IMR-90 (cell line): Measurements from ENCODE around the gene STKLD1. TPM values are rescaled to one million over a fixed set of nuclear protein-coding genes. Genes with fewer than 3 reads are reported as not detected.

Experiments
- ATAC-seq: fragments of 200-7000 bp; cut with Tn5 transposase; 2 replicates; pipeline ENCODE4 v1.9.1; 2020; ENCODE audit warnings: low read depth, mild to moderate bottlenecking, moderate library complexity
- BruUV-seq: library from RNA; stranded (reverse); fragments of 400-500 nt; replicated peaks from 2 replicates; lab custom pipeline; 2021; lab: Mats Ljungman, UMichigan
- CTCF ChIA-PET: fragments of 300-600 bp; formaldehyde crosslinking; extraction: SDS; loops from one replicate; lab custom pipeline; 2021; ENCODE audit warnings: antibody characterized with exemption; lab: Yijun Ruan, JAX
- POLR2A ChIA-PET: fragments of 300-600 bp; sonication (Branson Sonifier 250); formaldehyde crosslinking; loops from one replicate; lab custom pipeline; 2022; ENCODE audit warnings: antibody characterized with exemption; ENCODE audit not compliant: unreplicated experiment; lab: Charles Lee
- DNase-seq: peaks from one replicate; pipeline ENCODE4 v3.0.0; 2013
- H2AFZ ChIP-seq: replicated peaks from 2 replicates; pipeline ENCODE3; 2013; ENCODE audit warnings: low read length, mild to moderate bottlenecking; ENCODE audit not compliant: poor library complexity
- H2AK5ac ChIP-seq: 2 replicates; pipeline ENCODE4 v1.6.1; 2013; ENCODE audit warnings: low read depth, low read length, inconsistent platforms
- H2AK9ac ChIP-seq: replicated peaks from 2 replicates; pipeline ENCODE3; 2013; ENCODE audit warnings: mild to moderate bottlenecking, low read depth, low read length, moderate library complexity; ENCODE audit not compliant: poor library complexity
- H2BK120ac ChIP-seq: 2 replicates; pipeline ENCODE4 v1.6.1; 2013; ENCODE audit warnings: low read depth, low read length, inconsistent platforms
- H2BK15ac ChIP-seq: 3 replicates; pipeline ENCODE4 v1.6.1; 2013; ENCODE audit warnings: low read depth, low read length, inconsistent platforms
- H2BK20ac ChIP-seq: 2 replicates; pipeline ENCODE4 v1.6.1; 2013; ENCODE audit warnings: low read depth, mild to moderate bottlenecking, inconsistent platforms, low read length, moderate library complexity
- H2BK5ac ChIP-seq: 2 replicates; pipeline ENCODE4 v1.6.1; 2013; ENCODE audit warnings: mild to moderate bottlenecking, low read depth, low read length, inconsistent platforms; ENCODE audit not compliant: poor library complexity, severe bottlenecking
- H3K14ac ChIP-seq: replicated peaks from 2 replicates; pipeline ENCODE4 v1.6.1; 2013; ENCODE audit warnings: low read depth, low read length, inconsistent platforms
- H3K18ac ChIP-seq: 2 replicates; pipeline ENCODE4 v1.6.1; 2013; ENCODE audit warnings: low read depth, low read length, control low read depth
- H3K23ac ChIP-seq: 2 replicates; pipeline ENCODE4 v1.6.1; 2013; ENCODE audit warnings: low read depth, low read length, inconsistent platforms
- H3K27ac ChIP-seq: 2 replicates; pipeline ENCODE4 v1.5.1; 2013; ENCODE audit warnings: mild to moderate bottlenecking, control low read depth, low read length; ENCODE audit not compliant: insufficient read depth
- H3K27me3 ChIP-seq: 2 replicates; pipeline ENCODE4 v1.6.1; 2013; ENCODE audit warnings: low read length; ENCODE audit not compliant: control insufficient read depth, insufficient read depth
- H3K36me3 ChIP-seq: 2 replicates; pipeline ENCODE4 v1.6.1; 2013; ENCODE audit warnings: low read length, mixed read lengths; ENCODE audit not compliant: control insufficient read depth, insufficient read depth
- H3K4ac ChIP-seq: 2 replicates; pipeline ENCODE4 v1.6.1; 2013; ENCODE audit warnings: low read depth, low read length, inconsistent platforms
- H3K4me1 ChIP-seq: 2 replicates; pipeline ENCODE4 v1.6.1; 2013; ENCODE audit warnings: low read length, mixed read lengths; ENCODE audit not compliant: control insufficient read depth, insufficient read depth
- H3K4me2 ChIP-seq: 2 replicates; pipeline ENCODE4 v1.6.1; 2013; ENCODE audit warnings: low read depth, mild to moderate bottlenecking, control low read depth, low read length, moderate library complexity
- H3K4me3 ChIP-seq: 2 replicates; pipeline ENCODE4 v1.5.1; 2013; ENCODE audit warnings: low read depth, mild to moderate bottlenecking, control low read depth, low read length, moderate library complexity; ENCODE audit not compliant: insufficient read depth
- H3K56ac ChIP-seq: 2 replicates; pipeline ENCODE4 v1.6.1; 2013; ENCODE audit warnings: low read length, inconsistent platforms; ENCODE audit not compliant: insufficient read depth; ENCODE audit errors: extremely low read depth
- H3K79me1 ChIP-seq, 2 experiments: 2 replicates each; pipeline ENCODE4 v1.6.1; 2013; ENCODE audit warnings: low read length in 2 of 2, inconsistent platforms in 1 of 2, low read depth in 1 of 2
- H3K9ac ChIP-seq: 2 replicates; pipeline ENCODE4 v1.6.1; 2013; ENCODE audit warnings: low read depth, low read length, control low read depth
- H3K9me1 ChIP-seq: 2 replicates; pipeline ENCODE4 v1.6.1; 2013; ENCODE audit warnings: low read length, inconsistent platforms; ENCODE audit not compliant: insufficient read depth
- H3K9me3 ChIP-seq: 2 replicates; pipeline ENCODE4 v1.6.1; 2013; ENCODE audit warnings: low read length; ENCODE audit not compliant: control insufficient read depth, insufficient read depth
- H4K20me1 ChIP-seq: 2 replicates; pipeline ENCODE4 v1.6.1; 2013; ENCODE audit warnings: low read length, inconsistent platforms; ENCODE audit not compliant: insufficient read depth
- H4K5ac ChIP-seq: 2 replicates; pipeline ENCODE4 v1.6.1; 2013; ENCODE audit warnings: mild to moderate bottlenecking, low read depth, low read length, control low read depth
- H4K8ac ChIP-seq, 2 experiments: 2 replicates each; pipeline ENCODE4 v1.6.1; 2013; ENCODE audit warnings: low read depth in 2 of 2, low read length in 2 of 2, control low read depth in 1 of 2, inconsistent platforms in 1 of 2
- H4K91ac ChIP-seq: 2 replicates; pipeline ENCODE4 v1.6.1; 2013; ENCODE audit warnings: low read depth, low read length, inconsistent platforms; ENCODE audit not compliant: insufficient read depth
- BHLHE40 ChIP-seq: fragments of 150-350 bp; IDR thresholded peaks from 2 replicates; pipeline ENCODE4 v1.6.1; 2016; ENCODE audit warnings: mild to moderate bottlenecking, low read depth, low read length
- CEBPB ChIP-seq: IDR thresholded peaks from 2 replicates; pipeline ENCODE4 v1.6.1; 2012; ENCODE audit warnings: low read depth, low read length, improper control_type of control experiment
- CHD1 ChIP-seq: IDR thresholded peaks from 2 replicates; pipeline ENCODE4 v1.6.1; 2012; ENCODE audit warnings: low read depth, low read length, improper control_type of control experiment
- FOS ChIP-seq: fragments of 150-350 bp; IDR thresholded peaks from 2 replicates; pipeline ENCODE4 v1.6.1; 2016; ENCODE audit warnings: low read depth, low read length
- MAFK ChIP-seq: IDR thresholded peaks from 2 replicates; pipeline ENCODE4 v1.6.1; 2012; ENCODE audit warnings: low read depth, low read length, improper control_type of control experiment
- MAZ ChIP-seq: IDR thresholded peaks from 2 replicates; pipeline ENCODE4 v1.6.1; 2012; ENCODE audit warnings: low read depth, mild to moderate bottlenecking, low read length, improper control_type of control experiment, moderate library complexity, borderline replicate concordance
- MXI1 ChIP-seq: IDR thresholded peaks from 2 replicates; pipeline ENCODE4 v1.6.1; 2012; ENCODE audit warnings: low read depth, mild to moderate bottlenecking, low read length, moderate library complexity, borderline replicate concordance
- NFE2L2 ChIP-seq: fragments of 150-350 bp; IDR thresholded peaks from 2 replicates; pipeline ENCODE4 v1.6.1; 2016; ENCODE audit warnings: low read depth, mild to moderate bottlenecking, low read length
- POLR2A ChIP-seq: IDR thresholded peaks from 2 replicates; pipeline ENCODE4 v1.6.1; 2012; ENCODE audit warnings: mild to moderate bottlenecking, low read depth, low read length
- RAD21 ChIP-seq: IDR thresholded peaks from 2 replicates; pipeline ENCODE4 v1.6.1; 2012; ENCODE audit warnings: low read length, improper control_type of control experiment
- RCOR1 ChIP-seq: IDR thresholded peaks from 2 replicates; pipeline ENCODE4 v1.6.1; 2012; ENCODE audit warnings: mild to moderate bottlenecking, low read length, improper control_type of control experiment; ENCODE audit not compliant: insufficient replicate concordance
- RFX5 ChIP-seq: IDR thresholded peaks from 2 replicates; pipeline ENCODE4 v1.8.0; 2012; ENCODE audit warnings: low read depth, mild to moderate bottlenecking, low read length, moderate library complexity
- SMC3 ChIP-seq: fragments of 150-350 bp; IDR thresholded peaks from 2 replicates; pipeline ENCODE4 v1.6.1; 2016; ENCODE audit warnings: low read depth, mild to moderate bottlenecking, antibody characterized with exemption, low read length, moderate library complexity
- WGBS, 2 experiments: methylation state at CpG; one replicate each; pipeline versions ENCODE4 v1.1.5 to v1.1.7; 2013; ENCODE audit warnings: missing lambda C conversion rate in 2 of 2; ENCODE audit not compliant: insufficient read length in 1 of 2; ENCODE audit errors: extremely low coverage in 2 of 2; 5-methylcytosine and 5-hydroxymethylcytosine counted together
- dilution Hi-C: fragments of 300-500 bp; cut with HindIII; formaldehyde crosslinking; loops from one replicate; pipeline ENCODE4 v1.14.3; 2018; ENCODE audit warnings: low sequenced_read_pairs; ENCODE audit not compliant: unreplicated experiment
- in situ Hi-C: fragments of 300-500 bp; cut with MboI; formaldehyde crosslinking; loops from 3 replicates; pipeline ENCODE4 v1.14.3; 2019; ENCODE audit warnings: low sequenced_read_pairs, inconsistent platforms, mixed read lengths
- intact Hi-C: fragments of 100-400 bp; cut with micrococcal nuclease; formaldehyde crosslinking; loops from 2 replicates; pipeline ENCODE4 v1.10.0; 2022
- polyA plus RNA-seq, 3 experiments: library from polyadenylated mRNA; depleted of rRNA; stranded (reverse); fragments of >200 nt; gene quantifications; 2 replicates each; pipeline ENCODE4 v1.2.3, GENCODE V29; 2012; ENCODE audit warnings: low replicate concordance in 1 of 3
- total RNA-seq: library from RNA; depleted of rRNA; stranded (reverse); fragments of >200 nt; gene quantifications from 2 replicates; pipeline ENCODE4 v1.2.3, GENCODE V29; 2012
- TF ChIP-seq, protein P1 (sequence below): fragments of 150-350 bp; IDR thresholded peaks from 2 replicates; pipeline ENCODE4 v1.6.1; 2016; ENCODE audit warnings: low read depth, mild to moderate bottlenecking, low read length, moderate library complexity, borderline replicate concordance
- TF ChIP-seq, protein P2 (sequence below): fragments of 150-350 bp; IDR thresholded peaks from 2 replicates; pipeline ENCODE4 v1.6.1; 2017; ENCODE audit warnings: mild to moderate bottlenecking, antibody characterized with exemption, low read length, low read depth
- TF ChIP-seq, protein P3 (sequence below): conservative IDR thresholded peaks from 2 replicates; pipeline ENCODE4 v1.5.1; 2012; ENCODE audit warnings: mild to moderate bottlenecking, low read depth, low read length, improper control_type of control experiment

STKLD1 gene
- total and polyA plus RNA-seq, 2 of the 4 experiments (the other 2 are of a cell fraction): 0.54 to 0.65 TPM

DNA sequence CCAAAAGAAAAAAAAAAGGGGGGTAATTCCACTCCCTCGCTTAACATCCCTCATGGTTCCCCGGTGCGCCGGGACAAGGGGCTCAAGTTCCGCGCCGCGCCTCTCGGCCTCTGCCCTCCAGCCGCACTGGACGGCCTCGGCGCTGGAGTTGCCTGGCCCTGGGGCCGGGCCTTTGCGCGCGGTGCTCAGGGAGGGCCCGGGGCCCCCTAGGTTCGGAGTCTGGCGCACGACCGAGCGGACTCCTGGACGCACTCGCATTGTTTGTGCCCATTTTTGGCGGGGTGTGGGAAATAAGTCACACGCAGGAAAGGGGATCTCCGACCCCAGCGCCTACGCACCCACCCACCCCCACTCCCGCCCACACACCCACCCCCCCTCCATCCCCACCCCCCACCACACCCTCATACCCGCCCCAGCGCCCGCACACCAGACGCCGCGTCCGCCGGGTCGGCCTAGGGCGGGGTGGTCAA is 28.6 kb upstream of the STKLD1 start:
- ChIA-PET POLR2A (interaction anchor here (0.6 to 1.1 kb wide), 3 partner anchors 10 to 699 kb away, joined by 3 to 7 read pairs (median 6); no protein-coding TSS in a partner anchor), CTCF (no interaction called here)
- Histone ChIP-seq H4K91ac (peak overlapping the region; percentile 73; the same call in 1 of the 2 replicates), H3K79me1 (peaks cover 25 to 72% of the 10 kb centered on the region in 2 experiments), H4K5ac (no peak overlapping the region), H3K9me3 (no peaks in the 10 kb centered on the region), H2BK20ac (no peak overlapping the region), H3K4ac (peak overlapping the region; percentile 92), H2AK9ac (peak overlapping the region; percentile 99), H4K20me1 (peaks cover 51% of the 10 kb centered on the region), H3K4me1 (peaks cover 16% of the 10 kb centered on the region), H3K36me3 (peaks cover 66% of the 10 kb centered on the region), H3K27ac (peak overlapping the region; percentile 75), H3K18ac (no peak overlapping the region; the same call in 1 of the 2 replicates), H3K27me3 (no peaks in the 10 kb centered on the region), H3K23ac (peak overlapping the region; percentile 65; the same call in 1 of the 2 replicates), H3K56ac (peak overlapping the region; percentile 61; the same call in 1 of the 2 replicates), H3K4me2 (peak overlapping the region; percentile 89), H2AFZ (peak overlapping the region; percentile 84), H2BK5ac (peak overlapping the region; percentile 47), H3K9ac (peak overlapping the region; percentile 75), H2BK15ac (no peak overlapping the region), H2AK5ac (peak overlapping the region; percentile 62), H3K9me1 (peaks cover 6% of the 10 kb centered on the region; the same call in 1 of the 2 replicates), H4K8ac (peak overlapping the region; percentile 29 to 72; a peak in 3 of 4 replicates), H3K4me3 (peak overlapping the region; percentile 74), H3K14ac (peak overlapping the region; percentile 78; the same call in 1 of the 2 replicates), H2BK120ac (peak overlapping the region; percentile 36; the same call in 1 of the 2 replicates)
- intact Hi-C loops: no loop called here
- no TSS peak for BruUV-seq
- in situ Hi-C loops: no loop called here
- DNase-seq (no peak), ATAC-seq (peak; percentile 45)
- WGBS, 2 experiments: no CpG with 5 or more reads among the region's 41 CpGs
- TF ChIP-seq FOS (no peak), BHLHE40 (no peak), POLR2A (no peak), MAFK (no peak), NFE2L2 (no peak), CHD1 (no peak), MXI1 (no peak), RFX5 (no peak), CEBPB (no peak), RCOR1 (no peak), SMC3 (no peak), RAD21 (no peak), MAZ (no peak)
- TF ChIP-seq, protein P1, sequence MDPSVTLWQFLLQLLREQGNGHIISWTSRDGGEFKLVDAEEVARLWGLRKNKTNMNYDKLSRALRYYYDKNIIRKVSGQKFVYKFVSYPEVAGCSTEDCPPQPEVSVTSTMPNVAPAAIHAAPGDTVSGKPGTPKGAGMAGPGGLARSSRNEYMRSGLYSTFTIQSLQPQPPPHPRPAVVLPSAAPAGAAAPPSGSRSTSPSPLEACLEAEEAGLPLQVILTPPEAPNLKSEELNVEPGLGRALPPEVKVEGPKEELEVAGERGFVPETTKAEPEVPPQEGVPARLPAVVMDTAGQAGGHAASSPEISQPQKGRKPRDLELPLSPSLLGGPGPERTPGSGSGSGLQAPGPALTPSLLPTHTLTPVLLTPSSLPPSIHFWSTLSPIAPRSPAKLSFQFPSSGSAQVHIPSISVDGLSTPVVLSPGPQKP: no peak
- TF ChIP-seq, protein P2, sequence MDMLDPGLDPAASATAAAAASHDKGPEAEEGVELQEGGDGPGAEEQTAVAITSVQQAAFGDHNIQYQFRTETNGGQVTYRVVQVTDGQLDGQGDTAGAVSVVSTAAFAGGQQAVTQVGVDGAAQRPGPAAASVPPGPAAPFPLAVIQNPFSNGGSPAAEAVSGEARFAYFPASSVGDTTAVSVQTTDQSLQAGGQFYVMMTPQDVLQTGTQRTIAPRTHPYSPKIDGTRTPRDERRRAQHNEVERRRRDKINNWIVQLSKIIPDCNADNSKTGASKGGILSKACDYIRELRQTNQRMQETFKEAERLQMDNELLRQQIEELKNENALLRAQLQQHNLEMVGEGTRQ: no peak
- TF ChIP-seq, protein P3, sequence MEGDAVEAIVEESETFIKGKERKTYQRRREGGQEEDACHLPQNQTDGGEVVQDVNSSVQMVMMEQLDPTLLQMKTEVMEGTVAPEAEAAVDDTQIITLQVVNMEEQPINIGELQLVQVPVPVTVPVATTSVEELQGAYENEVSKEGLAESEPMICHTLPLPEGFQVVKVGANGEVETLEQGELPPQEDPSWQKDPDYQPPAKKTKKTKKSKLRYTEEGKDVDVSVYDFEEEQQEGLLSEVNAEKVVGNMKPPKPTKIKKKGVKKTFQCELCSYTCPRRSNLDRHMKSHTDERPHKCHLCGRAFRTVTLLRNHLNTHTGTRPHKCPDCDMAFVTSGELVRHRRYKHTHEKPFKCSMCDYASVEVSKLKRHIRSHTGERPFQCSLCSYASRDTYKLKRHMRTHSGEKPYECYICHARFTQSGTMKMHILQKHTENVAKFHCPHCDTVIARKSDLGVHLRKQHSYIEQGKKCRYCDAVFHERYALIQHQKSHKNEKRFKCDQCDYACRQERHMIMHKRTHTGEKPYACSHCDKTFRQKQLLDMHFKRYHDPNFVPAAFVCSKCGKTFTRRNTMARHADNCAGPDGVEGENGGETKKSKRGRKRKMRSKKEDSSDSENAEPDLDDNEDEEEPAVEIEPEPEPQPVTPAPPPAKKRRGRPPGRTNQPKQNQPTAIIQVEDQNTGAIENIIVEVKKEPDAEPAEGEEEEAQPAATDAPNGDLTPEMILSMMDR: no peak
- dilution Hi-C loops: no loop called here
